ENCODE results near the gene AGAP1. TPM values are rescaled to one million over a fixed set of nuclear protein-coding genes. Genes with fewer than 3 reads are reported as not detected.

Gene AGAP1
- total and polyA plus RNA-seq, 2 donors (not counting 3 experiments of a cell fraction or from before 2014, with no cell fraction given), result 10.2 to 20.9 TPM

DNA sequence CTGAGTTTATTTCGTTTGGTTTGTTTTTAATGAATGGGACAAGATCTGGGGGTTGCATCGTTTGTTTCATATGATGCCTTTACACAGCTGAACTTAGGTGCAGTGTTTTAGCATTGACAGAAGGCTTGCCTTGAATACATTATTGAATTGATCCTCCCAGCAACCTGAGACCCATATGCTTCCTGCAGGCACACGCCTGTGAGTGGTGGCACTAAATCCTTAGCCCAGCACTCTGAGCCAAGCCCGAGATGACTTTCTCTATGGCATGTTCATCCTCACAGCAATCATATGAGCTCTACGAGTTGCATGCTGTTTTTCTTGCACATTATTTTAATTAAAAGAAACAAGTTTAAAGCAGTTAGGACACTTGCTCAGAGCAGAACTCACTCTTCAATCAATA, 47.8 kb upstream of the AGAP1 start:
- H3K27ac ChIP-seq (ENCODE audit: insufficient read depth, low read depth, low read length), result no peak overlapping the region
- H3K4me1 ChIP-seq (ENCODE audit: control insufficient read depth, extremely low read depth, insufficient read depth, low read length), result no peaks in the 10 kb centered on the region
- ChIA-PET POLR2A (no interaction called here), CTCF (interaction anchor here (0.6 kb wide), 1 partner anchor 43 kb away, joined by 4 read pairs; no protein-coding TSS in a partner anchor)
- no peak overlapping the region for H2AFZ ChIP-seq (ENCODE audit: low read depth, low read length)
- no peak overlapping the region for H3K4me2 ChIP-seq (ENCODE audit: insufficient read depth, low read length)
- DNase-seq (ENCODE audit: low read depth, low spot score), result no peak
- H3K27me3 ChIP-seq (ENCODE audit: control insufficient read depth in 2 of 2, insufficient read depth in 2 of 2, low read length in 2 of 2), result no peaks in the 10 kb centered on the region
- H3K9me1 ChIP-seq (replicated peaks; ENCODE audit: control insufficient read depth, extremely low read depth, insufficient read depth, low read length), result no peaks in the 10 kb centered on the region
- TF ChIP-seq POLR2AphosphoS5 (IDR thresholded peaks at IDR 0.05; ENCODE audit: insufficient read depth, low read depth, low read length) (no peak), MYC (IDR thresholded peaks at IDR 0.05; ENCODE audit: low read depth, low read length) (no peak), EZH2 (IDR thresholded peaks at IDR 0.05; ENCODE audit: borderline replicate concordance, low read depth, low read length, severe bottlenecking) (no peak), POLR2A (IDR thresholded peaks at IDR 0.05; ENCODE audit: low read depth, low read length) (no peak), JUN (IDR thresholded peaks at IDR 0.05; ENCODE audit: borderline replicate concordance, insufficient read depth, insufficient read length, low read depth) (no peak), GATA2 (IDR thresholded peaks at IDR 0.05; ENCODE audit: insufficient read depth, insufficient read length, low read depth, low read length) (no peak), FOS (IDR thresholded peaks at IDR 0.05; ENCODE audit: borderline replicate concordance, insufficient read depth, low read length) (no peak)
- TF ChIP-seq, protein P1, sequence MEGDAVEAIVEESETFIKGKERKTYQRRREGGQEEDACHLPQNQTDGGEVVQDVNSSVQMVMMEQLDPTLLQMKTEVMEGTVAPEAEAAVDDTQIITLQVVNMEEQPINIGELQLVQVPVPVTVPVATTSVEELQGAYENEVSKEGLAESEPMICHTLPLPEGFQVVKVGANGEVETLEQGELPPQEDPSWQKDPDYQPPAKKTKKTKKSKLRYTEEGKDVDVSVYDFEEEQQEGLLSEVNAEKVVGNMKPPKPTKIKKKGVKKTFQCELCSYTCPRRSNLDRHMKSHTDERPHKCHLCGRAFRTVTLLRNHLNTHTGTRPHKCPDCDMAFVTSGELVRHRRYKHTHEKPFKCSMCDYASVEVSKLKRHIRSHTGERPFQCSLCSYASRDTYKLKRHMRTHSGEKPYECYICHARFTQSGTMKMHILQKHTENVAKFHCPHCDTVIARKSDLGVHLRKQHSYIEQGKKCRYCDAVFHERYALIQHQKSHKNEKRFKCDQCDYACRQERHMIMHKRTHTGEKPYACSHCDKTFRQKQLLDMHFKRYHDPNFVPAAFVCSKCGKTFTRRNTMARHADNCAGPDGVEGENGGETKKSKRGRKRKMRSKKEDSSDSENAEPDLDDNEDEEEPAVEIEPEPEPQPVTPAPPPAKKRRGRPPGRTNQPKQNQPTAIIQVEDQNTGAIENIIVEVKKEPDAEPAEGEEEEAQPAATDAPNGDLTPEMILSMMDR (IDR thresholded peaks at IDR 0.05; ENCODE audit: extremely low read depth in 1 of 2, insufficient read depth in 1 of 2, low read depth in 1 of 2, low read length in 2 of 2), result no peak
- TF ChIP-seq, protein P2, sequence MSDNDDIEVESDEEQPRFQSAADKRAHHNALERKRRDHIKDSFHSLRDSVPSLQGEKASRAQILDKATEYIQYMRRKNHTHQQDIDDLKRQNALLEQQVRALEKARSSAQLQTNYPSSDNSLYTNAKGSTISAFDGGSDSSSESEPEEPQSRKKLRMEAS (IDR thresholded peaks at IDR 0.05; ENCODE audit: insufficient read depth, insufficient read length), result no peak
- H3K79me2 ChIP-seq (ENCODE audit: control insufficient read depth, insufficient read depth, low read length), result no peaks in the 10 kb centered on the region
- H4K20me1 ChIP-seq (replicated peaks; ENCODE audit: control insufficient read depth, extremely low read depth, insufficient read depth, low read length), result no peaks in the 10 kb centered on the region
- no peak overlapping the region for H3K4me3 ChIP-seq (replicated peaks in 1 of 3; ENCODE audit: insufficient read depth in 1 of 3, low read depth in 1 of 3, low read length in 3 of 3)
- H3K9me3 ChIP-seq (replicated peaks; ENCODE audit: control insufficient read depth, insufficient read depth, low read length), result no peaks in the 10 kb centered on the region
- dilution Hi-C loops (cut with MboI; ENCODE audit: extremely low pct_ligation_motif_present, low sequenced_read_pairs), result no loop called here
- intact Hi-C loops (cut with micrococcal nuclease), result no loop called here
- H3K9ac ChIP-seq (replicated peaks; ENCODE audit: extremely low read depth, insufficient read depth, low read length), result no peak overlapping the region
- BruUV-seq (replicated peaks), result no TSS peak
- no peak for FAIRE-seq
- no peaks in the 10 kb centered on the region for H3K36me3 ChIP-seq (ENCODE audit: control insufficient read depth in 2 of 2, extremely low read depth in 1 of 2, insufficient read depth in 2 of 2, low read length in 2 of 2)

All from endothelial cell of umbilical vein (primary cell).